ENCODE results near the gene CDH5.

Gene CDH5

GRCh38 chr16:66354034-66354909, 12.2 kb upstream of the CDH5 start:
- DNase-seq, result no peak

- no peak for DNase-seq
Measured at GRCh38 chr16:66355526-66355925, 11.0 kb upstream of the CDH5 start.

- DNase-seq, result peak; percentile 66
Measured at GRCh38 chr16:66357523-66357928, 9.0 kb upstream of the CDH5 start.

GRCh38 chr16:66358231-66358630, 8.3 kb upstream of the CDH5 start:
- DNase-seq, result no peak

GRCh38 chr16:66359012-66359411, 7.5 kb upstream of the CDH5 start:
- DNase-seq, result no peak

- no peak for DNase-seq
Measured at GRCh38 chr16:66359811-66360608, 6.5 kb upstream of the CDH5 start.

- no peak for DNase-seq
Measured at GRCh38 chr16:66360624-66361324, 5.7 kb upstream of the CDH5 start.

GRCh38 chr16:66361604-66362135, 4.8 kb upstream of the CDH5 start:
- DNase-seq, result no peak

- no peak for DNase-seq
Measured at GRCh38 chr16:66363211-66363777, 3.2 kb upstream of the CDH5 start.

GRCh38 chr16:66364117-66364958, 2.2 kb upstream of the CDH5 start:
- no peak for DNase-seq

- DNase-seq, result no peak
Measured at GRCh38 chr16:66364959-66365306, 1.6 kb upstream of the CDH5 start.

GRCh38 chr16:66365651-66366050, 840 bp upstream of the CDH5 start:
- DNase-seq, result peak; percentile 23

GRCh38 chr16:66367968-66368891, 1.7 kb downstream of the CDH5 start:
- no peak for DNase-seq

- no peak for DNase-seq
Measured at GRCh38 chr16:66369055-66369592, 2.6 kb downstream of the CDH5 start.

GRCh38 chr16:66370786-66371684, 4.5 kb downstream of the CDH5 start:
- DNase-seq, result no peak

- DNase-seq, result no peak
Measured at GRCh38 chr16:66372078-66372897, 5.8 kb downstream of the CDH5 start.

GRCh38 chr16:66372898-66373155, 6.3 kb downstream of the CDH5 start:
- no peak for DNase-seq

- DNase-seq, result no peak
Measured at GRCh38 chr16:66373667-66374066, 7.2 kb downstream of the CDH5 start.

GRCh38 chr16:66374176-66374575, 7.7 kb downstream of the CDH5 start:
- DNase-seq, result no peak

Data from OCI-M1 (cell line).